ENCODE results near the gene MED25.

Gene MED25

DNA sequence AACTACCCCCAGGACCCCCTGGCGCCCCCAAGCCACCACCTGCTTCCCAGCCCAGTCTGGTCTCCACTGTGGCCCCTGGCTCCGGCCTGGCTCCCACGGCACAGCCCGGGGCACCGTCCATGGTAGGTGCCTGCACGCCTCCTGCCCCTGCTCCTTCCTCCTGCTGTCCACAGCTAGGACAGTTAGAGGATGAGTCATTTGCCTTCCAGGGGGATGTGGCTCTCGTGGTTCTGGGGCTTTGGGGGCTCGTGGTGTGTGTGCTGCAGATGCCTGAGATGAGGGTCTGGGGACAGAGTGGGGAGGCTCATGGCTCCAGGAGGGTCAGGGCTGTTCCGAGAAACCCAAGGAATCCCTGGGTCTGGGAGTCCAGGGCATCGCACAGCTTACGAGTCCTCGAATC is 12.7 kb downstream of the MED25 start:
- TF ChIP-seq, protein P1, sequence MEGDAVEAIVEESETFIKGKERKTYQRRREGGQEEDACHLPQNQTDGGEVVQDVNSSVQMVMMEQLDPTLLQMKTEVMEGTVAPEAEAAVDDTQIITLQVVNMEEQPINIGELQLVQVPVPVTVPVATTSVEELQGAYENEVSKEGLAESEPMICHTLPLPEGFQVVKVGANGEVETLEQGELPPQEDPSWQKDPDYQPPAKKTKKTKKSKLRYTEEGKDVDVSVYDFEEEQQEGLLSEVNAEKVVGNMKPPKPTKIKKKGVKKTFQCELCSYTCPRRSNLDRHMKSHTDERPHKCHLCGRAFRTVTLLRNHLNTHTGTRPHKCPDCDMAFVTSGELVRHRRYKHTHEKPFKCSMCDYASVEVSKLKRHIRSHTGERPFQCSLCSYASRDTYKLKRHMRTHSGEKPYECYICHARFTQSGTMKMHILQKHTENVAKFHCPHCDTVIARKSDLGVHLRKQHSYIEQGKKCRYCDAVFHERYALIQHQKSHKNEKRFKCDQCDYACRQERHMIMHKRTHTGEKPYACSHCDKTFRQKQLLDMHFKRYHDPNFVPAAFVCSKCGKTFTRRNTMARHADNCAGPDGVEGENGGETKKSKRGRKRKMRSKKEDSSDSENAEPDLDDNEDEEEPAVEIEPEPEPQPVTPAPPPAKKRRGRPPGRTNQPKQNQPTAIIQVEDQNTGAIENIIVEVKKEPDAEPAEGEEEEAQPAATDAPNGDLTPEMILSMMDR (IDR thresholded peaks at IDR 0.05), result no peak
- Mint-ChIP-seq H3K4me1 (peaks cover 45% of the 10 kb centered on the region), H3K27ac (no peak overlapping the region), H3K36me3 (ENCODE audit: low read depth) (peaks cover 28% of the 10 kb centered on the region), H3K27me3 (ENCODE audit: low read depth, poor library complexity) (peaks cover 2% of the 10 kb centered on the region), H3K4me3 (no peak overlapping the region), H3K9me3 (no peaks in the 10 kb centered on the region)
- DNase-seq, result no peak

DNA sequence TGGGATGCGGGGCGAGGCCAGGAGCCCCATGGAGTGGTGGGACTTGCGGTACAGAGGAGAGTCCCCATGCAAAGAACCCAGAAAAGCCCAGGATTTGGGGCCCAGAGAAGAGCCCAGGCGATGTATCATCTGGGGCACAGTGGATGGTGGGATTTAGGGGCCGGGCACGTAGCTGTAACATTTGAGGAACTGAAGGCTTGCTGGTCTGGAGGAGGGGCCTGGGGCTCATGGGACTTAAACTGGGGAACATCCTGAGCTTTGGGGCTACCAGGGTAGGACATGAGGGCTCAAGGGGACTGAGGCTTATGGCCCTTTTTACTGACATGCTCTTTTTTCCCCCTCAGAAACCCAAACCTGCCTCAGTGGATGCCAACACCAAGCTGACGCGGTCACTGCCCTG is 13.5 kb downstream of the MED25 start:
- Mint-ChIP-seq H3K36me3 (ENCODE audit: low read depth) (peaks cover 24% of the 10 kb centered on the region), H3K9me3 (no peaks in the 10 kb centered on the region), H3K27ac (peak overlapping the region; percentile 87), H3K4me1 (peaks cover 37% of the 10 kb centered on the region), H3K27me3 (ENCODE audit: low read depth, poor library complexity) (peaks cover 2% of the 10 kb centered on the region), H3K4me3 (no peak overlapping the region)
- TF ChIP-seq, protein P1 (IDR thresholded peaks at IDR 0.05), result no peak
- DNase-seq, result no peak

- H3K4me1 Mint-ChIP-seq, result peaks cover 32% of the 10 kb centered on the region
- DNase-seq, result no peak
- H3K4me3 Mint-ChIP-seq, result no peak overlapping the region
- peak overlapping the region; percentile 90 for H3K27ac Mint-ChIP-seq
- peaks cover 30% of the 10 kb centered on the region for H3K36me3 Mint-ChIP-seq (ENCODE audit: low read depth)
- TF ChIP-seq, protein P1 (IDR thresholded peaks at IDR 0.05), result no peak
- no peaks in the 10 kb centered on the region for H3K9me3 Mint-ChIP-seq
- H3K27me3 Mint-ChIP-seq (ENCODE audit: low read depth, poor library complexity), result peaks cover 9% of the 10 kb centered on the region
Observed at GRCh38 chr19:49832556-49832955, 14.5 kb downstream of the MED25 start.

DNA sequence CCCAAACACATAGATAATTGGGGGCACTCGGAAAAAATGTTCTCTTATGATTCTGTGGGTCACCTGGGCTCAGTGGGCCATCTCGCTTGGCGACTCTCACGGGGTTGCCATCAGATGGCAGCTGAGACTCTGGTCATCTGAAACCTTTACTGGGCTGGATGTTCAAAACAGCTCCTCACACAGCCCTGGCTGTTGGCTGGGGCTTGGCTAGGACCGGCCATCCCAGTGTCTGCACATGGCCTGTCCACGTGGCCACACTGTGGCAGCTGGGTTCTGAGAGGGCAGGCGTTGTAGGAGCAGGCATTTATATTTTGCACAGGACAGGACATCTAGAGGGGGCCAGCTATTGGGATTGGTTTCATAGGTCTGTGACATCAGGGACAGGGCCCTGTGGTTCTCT is 15.5 kb downstream of the MED25 start:
- H3K36me3 Mint-ChIP-seq (ENCODE audit: low read depth), result peaks cover 41% of the 10 kb centered on the region
- H3K27ac Mint-ChIP-seq, result peak overlapping the region; percentile 90
- TF ChIP-seq, protein P1 (IDR thresholded peaks at IDR 0.05), result no peak
- no peak overlapping the region for H3K4me3 Mint-ChIP-seq
- H3K9me3 Mint-ChIP-seq, result no peaks in the 10 kb centered on the region
- peaks cover 30% of the 10 kb centered on the region for H3K4me1 Mint-ChIP-seq
- DNase-seq, result no peak
- H3K27me3 Mint-ChIP-seq (ENCODE audit: low read depth, poor library complexity), result peaks cover 11% of the 10 kb centered on the region

GRCh38 chr19:49835562-49835961 is 17.5 kb downstream of the MED25 start:
- H3K36me3 Mint-ChIP-seq (ENCODE audit: low read depth), result peaks cover 60% of the 10 kb centered on the region
- peaks cover 11% of the 10 kb centered on the region for H3K27me3 Mint-ChIP-seq (ENCODE audit: low read depth, poor library complexity)
- TF ChIP-seq, protein P1 (IDR thresholded peaks at IDR 0.05), result no peak
- no peak overlapping the region for H3K27ac Mint-ChIP-seq
- H3K4me1 Mint-ChIP-seq, result peaks cover 30% of the 10 kb centered on the region
- no peak for DNase-seq
- no peaks in the 10 kb centered on the region for H3K9me3 Mint-ChIP-seq
- no peak overlapping the region for H3K4me3 Mint-ChIP-seq

- Mint-ChIP-seq H3K27ac (no peak overlapping the region), H3K4me1 (peaks cover 33% of the 10 kb centered on the region), H3K9me3 (no peaks in the 10 kb centered on the region), H3K4me3 (no peak overlapping the region), H3K27me3 (ENCODE audit: low read depth, poor library complexity) (peaks cover 11% of the 10 kb centered on the region), H3K36me3 (ENCODE audit: low read depth) (peaks cover 66% of the 10 kb centered on the region)
- DNase-seq, result no peak
- TF ChIP-seq, protein P1 (IDR thresholded peaks at IDR 0.05), result no peak
Observed at GRCh38 chr19:49836176-49837008, 18.3 kb downstream of the MED25 start.

Measured in nephron progenitor cell (in vitro differentiated cells).